Psoas muscle (tissue), 8 donors: ENCODE data around the gene KRT25. TPM values are rescaled to one million over a fixed set of nuclear protein-coding genes. Genes with fewer than 3 reads are reported as not detected.
A peak's percentile ranks its signal among the peaks of the same experiment; 100 is the strongest.

Experiments used
- ATAC-seq, 4 donors: fragments of 200-7000 bp; cut with Tn5 transposase; one replicate each; pipeline ENCODE4 v1.9.1; 2020; ENCODE audit warnings: moderate library complexity in 3 of 4, mild to moderate bottlenecking in 2 of 4
- DNase-seq, 2 donors: peaks; one replicate each; pipeline ENCODE4 v3.0.0-alpha.2; 2020
- H3K27ac ChIP-seq: fragments of 200-600 bp; one replicate; pipeline ENCODE4 v1.8.0; 2022
- H3K27me3 ChIP-seq, 3 donors: fragments of 200-600 bp in 1 of 3; one replicate each; pipeline versions ENCODE4 v1.6.1 to v1.8.0; 2013 to 2022; ENCODE audit warnings: low read length in 2 of 3, mild to moderate bottlenecking in 2 of 3, moderate library complexity in 1 of 3; ENCODE audit not compliant: insufficient read depth in 3 of 3
- H3K36me3 ChIP-seq, 2 donors: fragments of 200-600 bp in 1 of 2; one replicate each; pipeline versions ENCODE4 v1.6.1 to v1.8.0; 2013 to 2022; ENCODE audit warnings: low read depth in 1 of 2, mild to moderate bottlenecking in 1 of 2, moderate library complexity in 1 of 2; ENCODE audit not compliant: insufficient read depth in 1 of 2
- H3K4me1 ChIP-seq: fragments of 200-600 bp; one replicate; pipeline ENCODE4 v1.8.0; 2022
- H3K4me3 ChIP-seq: fragments of 200-600 bp; one replicate; pipeline ENCODE4 v1.8.0; 2022; ENCODE audit warnings: mild to moderate bottlenecking
- H3K9me3 ChIP-seq: fragments of 200-600 bp; one replicate; pipeline ENCODE4 v1.8.0; 2022
- whole genome bisulfite sequencing, 3 donors: extraction: QIAGEN DNeasy Blood & Tissue Kit; methylation state at CpG; one replicate each; pipeline versions ENCODE4 v1.1.6 to v1.1.7; 2013; 5-methylcytosine and 5-hydroxymethylcytosine counted together
- intact Hi-C, 2 donors: fragments of 100-400 bp; cut with DNase I; formaldehyde crosslinking; loops; one replicate each; pipeline versions ENCODE4 v1.11.0 to v1.14.2; 2022
- polyA plus RNA-seq, 3 donors: library from polyadenylated mRNA; stranded (reverse); fragments of 200-250 nt; gene quantifications; one replicate each; pipeline ENCODE4 v1.2.3, GENCODE V29; 2013
- total RNA-seq, 4 donors: library from RNA; stranded (reverse); fragmentation: NEBNext Ultra II Directional in 2 of 4; extraction: Animal tissue kit (Norgen Biotek cat#: 25700) in 2 of 4; gene quantifications; one replicate each; pipeline versions ENCODE4 v1.2.1 to v1.2.4, GENCODE V29; 2021 to 2023
- TF ChIP-seq, protein P1 (sequence below): fragments of 200-600 bp; IDR thresholded peaks from one replicate; pipeline ENCODE4 v1.8.0; 2022; ENCODE audit warnings: antibody characterized with exemption
- donor health status: healthy with polysubstance abuse.
- donor health status: DM: no; HTN: no; CAD: no; lungs with moderate emphysema.
- donor health status: Bipolar disorder and iron deficiency.
- donor health status: healthy.
- donor health status: DM: yes; HTN: yes; CAD: no.
- donor health status: DM: no; HTN: no; CAD: no.
- donor health status: DM: no; HTN: no; CAD: no.
- donor health status: DM: yes; HTN: yes; CAD: no.

KRT25 gene
- total and polyA plus RNA-seq, 7 donors = 0.03 TPM; not detected in 6

DNA sequence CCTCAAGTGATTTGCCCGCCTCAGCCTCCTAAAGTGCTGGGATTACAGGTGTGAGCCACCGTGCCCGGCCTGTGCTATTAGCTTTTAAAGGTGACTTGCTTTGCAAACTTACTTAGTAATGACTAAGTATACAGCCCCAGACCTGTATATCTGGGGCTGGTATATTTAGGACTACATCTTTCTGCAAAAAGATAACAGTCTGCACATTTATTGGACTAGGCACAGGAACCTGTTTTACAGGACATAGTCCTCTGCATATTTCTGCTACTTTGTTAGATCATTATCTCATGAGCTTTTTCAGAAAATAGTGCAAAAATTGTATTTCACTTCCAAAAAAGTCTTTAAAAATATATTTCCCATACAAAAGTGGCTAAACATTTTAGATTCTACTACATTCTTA lies 52.9 kb downstream of the KRT25 start:
- no peaks in the 10 kb centered on the region for H3K36me3 ChIP-seq
- no peak overlapping the region for H3K4me3 ChIP-seq
- H3K4me1 ChIP-seq = peaks cover 10% of the 10 kb centered on the region
- H3K27me3 ChIP-seq = peaks cover 0 to 11% (median 0%) of the 10 kb centered on the region in 3 donors
- no peak overlapping the region for H3K27ac ChIP-seq
- TF ChIP-seq, protein P1, sequence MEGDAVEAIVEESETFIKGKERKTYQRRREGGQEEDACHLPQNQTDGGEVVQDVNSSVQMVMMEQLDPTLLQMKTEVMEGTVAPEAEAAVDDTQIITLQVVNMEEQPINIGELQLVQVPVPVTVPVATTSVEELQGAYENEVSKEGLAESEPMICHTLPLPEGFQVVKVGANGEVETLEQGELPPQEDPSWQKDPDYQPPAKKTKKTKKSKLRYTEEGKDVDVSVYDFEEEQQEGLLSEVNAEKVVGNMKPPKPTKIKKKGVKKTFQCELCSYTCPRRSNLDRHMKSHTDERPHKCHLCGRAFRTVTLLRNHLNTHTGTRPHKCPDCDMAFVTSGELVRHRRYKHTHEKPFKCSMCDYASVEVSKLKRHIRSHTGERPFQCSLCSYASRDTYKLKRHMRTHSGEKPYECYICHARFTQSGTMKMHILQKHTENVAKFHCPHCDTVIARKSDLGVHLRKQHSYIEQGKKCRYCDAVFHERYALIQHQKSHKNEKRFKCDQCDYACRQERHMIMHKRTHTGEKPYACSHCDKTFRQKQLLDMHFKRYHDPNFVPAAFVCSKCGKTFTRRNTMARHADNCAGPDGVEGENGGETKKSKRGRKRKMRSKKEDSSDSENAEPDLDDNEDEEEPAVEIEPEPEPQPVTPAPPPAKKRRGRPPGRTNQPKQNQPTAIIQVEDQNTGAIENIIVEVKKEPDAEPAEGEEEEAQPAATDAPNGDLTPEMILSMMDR = no peak
- no peaks in the 10 kb centered on the region for H3K9me3 ChIP-seq
- ATAC-seq = no peak
- no peak for DNase-seq
- intact Hi-C loops = no loop called here
- WGBS, 3 donors = 84 to 91% (median 87%) methylated on average over 3 of the region's 3 CpGs

DNA sequence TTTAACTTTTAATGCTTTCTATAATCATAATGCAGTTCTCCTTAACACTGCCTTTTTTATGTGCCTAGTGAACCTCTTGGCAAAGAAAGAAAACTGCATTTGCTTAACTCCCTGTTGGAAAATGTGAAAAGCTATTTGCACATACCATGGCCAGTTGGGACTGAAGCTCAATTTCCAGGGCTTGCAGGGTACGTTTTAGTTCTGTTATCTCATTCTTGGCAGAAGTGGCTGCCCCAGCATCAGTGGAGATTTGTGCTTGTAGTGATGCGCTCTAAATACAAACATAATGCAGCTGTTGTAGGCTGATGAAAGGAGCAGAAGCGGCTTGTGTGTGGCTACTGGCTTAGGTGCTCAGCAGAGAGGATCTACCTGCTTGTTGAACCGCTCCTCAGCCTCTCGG lies 55.3 kb downstream of the KRT25 start:
- TF ChIP-seq, protein P1 = no peak
- intact Hi-C loops = no loop called here
- no peak overlapping the region for H3K27ac ChIP-seq
- H3K36me3 ChIP-seq = no peaks in the 10 kb centered on the region
- WGBS, 3 donors = 22 to 36% (median 26%) methylated on average over 5 of the region's 5 CpGs
- peaks cover 0 to 15% (median 0%) of the 10 kb centered on the region in 3 donors for H3K27me3 ChIP-seq
- peaks cover 10% of the 10 kb centered on the region for H3K4me1 ChIP-seq
- DNase-seq = no peak
- H3K4me3 ChIP-seq = no peak overlapping the region
- no peak for ATAC-seq
- H3K9me3 ChIP-seq = no peaks in the 10 kb centered on the region

DNA sequence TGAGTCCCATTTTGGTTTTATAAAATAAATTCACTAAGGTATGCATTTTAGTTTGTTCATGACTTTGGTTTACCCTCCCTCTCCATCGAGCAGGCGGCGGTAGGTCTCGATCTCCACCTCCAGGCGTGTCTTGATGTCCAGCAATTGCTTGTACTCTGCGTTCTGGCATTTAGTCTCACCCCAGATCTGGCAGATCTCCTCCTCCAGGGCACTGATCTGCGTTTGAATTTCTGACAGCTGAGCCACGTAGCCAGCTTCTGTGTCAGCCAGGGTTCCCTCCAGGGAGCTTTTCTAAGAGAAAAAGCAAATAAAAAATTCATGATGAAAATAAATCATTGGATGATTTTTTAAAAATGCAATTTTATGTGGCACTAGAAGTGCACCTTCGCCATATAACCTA lies 55.8 kb downstream of the KRT25 start:
- H3K27ac ChIP-seq = no peak overlapping the region
- H3K4me3 ChIP-seq = no peak overlapping the region
- intact Hi-C loops = no loop called here
- TF ChIP-seq, protein P1 = no peak
- H3K4me1 ChIP-seq = peaks cover 10% of the 10 kb centered on the region
- DNase-seq = no peak
- H3K27me3 ChIP-seq = peaks cover 0 to 10% (median 0%) of the 10 kb centered on the region in 3 donors
- ATAC-seq = peak in 1 of 4 donors; percentile 31
- no peaks in the 10 kb centered on the region for H3K36me3 ChIP-seq
- 18 to 26% (median 24%) methylated on average over 9 of the region's 9 CpGs for WGBS, 3 donors
- H3K9me3 ChIP-seq = no peaks in the 10 kb centered on the region

Other genes starting within 250 kb of the KRT25 start
- under 1 TPM; 0.20 to 0.24 (median 0.21) TPM for gene CCR7, start 189.9 kb downstream of the KRT25 start, total RNA-seq
- under 1 TPM in 2 of 3 donors, not detected in 1; 0.08 to 0.09 TPM for gene CCR7, start 189.9 kb downstream of the KRT25 start, polyA plus RNA-seq
- gene SMARCE1, start 107.5 kb downstream of the KRT25 start, total RNA-seq = 10 to 100 TPM; 49.6 to 64.7 (median 61.6) TPM
- gene SMARCE1, start 107.5 kb downstream of the KRT25 start, polyA plus RNA-seq = 10 to 100 TPM; 55.6 to 59.9 (median 55.9) TPM
- gene KRT222, start 90.2 kb downstream of the KRT25 start, total RNA-seq = under 1 TPM in 1 of 4 donors, not detected in 3; 0.32 TPM
- under 1 TPM; 0.08 to 0.37 (median 0.09) TPM for gene KRT222, start 90.2 kb downstream of the KRT25 start, polyA plus RNA-seq
- not detected for gene KRT24, start 51.6 kb downstream of the KRT25 start, total RNA-seq
- gene KRT24, start 51.6 kb downstream of the KRT25 start, polyA plus RNA-seq = not detected
- not detected for gene KRT26, start 16.9 kb upstream of the KRT25 start, total RNA-seq
- gene KRT26, start 16.9 kb upstream of the KRT25 start, polyA plus RNA-seq = not detected
- not detected for gene KRT27, start 27.2 kb upstream of the KRT25 start, total RNA-seq
- gene KRT27, start 27.2 kb upstream of the KRT25 start, polyA plus RNA-seq = under 1 TPM in 1 of 3 donors, not detected in 2; 0.01 TPM
- gene KRT28, start 44.6 kb upstream of the KRT25 start, total RNA-seq = not detected
- not detected for gene KRT28, start 44.6 kb upstream of the KRT25 start, polyA plus RNA-seq
- gene KRT10, start 67.3 kb upstream of the KRT25 start, total RNA-seq = 10 to 100 TPM; 24.2 to 32.9 (median 30.5) TPM
- 10 to 100 TPM; 23.3 to 38.8 (median 35.3) TPM for gene KRT10, start 67.3 kb upstream of the KRT25 start, polyA plus RNA-seq
- gene KRT12, start 111.9 kb upstream of the KRT25 start, total RNA-seq = not detected
- gene KRT12, start 111.9 kb upstream of the KRT25 start, polyA plus RNA-seq = not detected
- under 1 TPM in 1 of 4 donors, not detected in 3; 0.21 TPM for gene KRT20, start 129.9 kb upstream of the KRT25 start, total RNA-seq
- under 1 TPM in 2 of 3 donors, not detected in 1; 0.08 to 0.35 TPM for gene KRT20, start 129.9 kb upstream of the KRT25 start, polyA plus RNA-seq
- 1 to 10 TPM in 1 of 4 donors, under 1 TPM in 1, not detected in 2; 0.25 to 1.5 TPM for gene KRT23, start 182.3 kb upstream of the KRT25 start, total RNA-seq
- gene KRT23, start 182.3 kb upstream of the KRT25 start, polyA plus RNA-seq = under 1 TPM in 1 of 3 donors, not detected in 2; 0.03 TPM
- gene KRT39, start 211.6 kb upstream of the KRT25 start, total RNA-seq = not detected
- not detected for gene KRT39, start 211.6 kb upstream of the KRT25 start, polyA plus RNA-seq
- gene KRT40, start 229.0 kb upstream of the KRT25 start, total RNA-seq = not detected
- gene KRT40, start 229.0 kb upstream of the KRT25 start, polyA plus RNA-seq = not detected
- gene KRTAP3-3, start 238.8 kb upstream of the KRT25 start, total RNA-seq = not detected
- gene KRTAP3-3, start 238.8 kb upstream of the KRT25 start, polyA plus RNA-seq = not detected
- not detected for gene KRTAP3-2, start 244.6 kb upstream of the KRT25 start, total RNA-seq
- not detected for gene KRTAP3-2, start 244.6 kb upstream of the KRT25 start, polyA plus RNA-seq